HPDE6-E6E7 (cell line): Measurements from ENCODE around the gene IL10RA.
"Not testable (repeated sequence)": the region's sequence is repeated elsewhere in the genome, so short reads cannot be mapped to it uniquely, and the experiment has no call there.

ENCODE experiments used
- DNase-seq: peaks from one replicate; pipeline ENCODE4 v3.0.0; 2011; ENCODE audit warnings: missing footprints; ENCODE audit errors: extremely low spot score

Gene IL10RA

GRCh38 chr11:117962826-117963225 lies 23.4 kb upstream of the IL10RA start:
- no peak for DNase-seq

GRCh38 chr11:117966908-117967307 lies 19.3 kb upstream of the IL10RA start:
- no peak for DNase-seq

DNA sequence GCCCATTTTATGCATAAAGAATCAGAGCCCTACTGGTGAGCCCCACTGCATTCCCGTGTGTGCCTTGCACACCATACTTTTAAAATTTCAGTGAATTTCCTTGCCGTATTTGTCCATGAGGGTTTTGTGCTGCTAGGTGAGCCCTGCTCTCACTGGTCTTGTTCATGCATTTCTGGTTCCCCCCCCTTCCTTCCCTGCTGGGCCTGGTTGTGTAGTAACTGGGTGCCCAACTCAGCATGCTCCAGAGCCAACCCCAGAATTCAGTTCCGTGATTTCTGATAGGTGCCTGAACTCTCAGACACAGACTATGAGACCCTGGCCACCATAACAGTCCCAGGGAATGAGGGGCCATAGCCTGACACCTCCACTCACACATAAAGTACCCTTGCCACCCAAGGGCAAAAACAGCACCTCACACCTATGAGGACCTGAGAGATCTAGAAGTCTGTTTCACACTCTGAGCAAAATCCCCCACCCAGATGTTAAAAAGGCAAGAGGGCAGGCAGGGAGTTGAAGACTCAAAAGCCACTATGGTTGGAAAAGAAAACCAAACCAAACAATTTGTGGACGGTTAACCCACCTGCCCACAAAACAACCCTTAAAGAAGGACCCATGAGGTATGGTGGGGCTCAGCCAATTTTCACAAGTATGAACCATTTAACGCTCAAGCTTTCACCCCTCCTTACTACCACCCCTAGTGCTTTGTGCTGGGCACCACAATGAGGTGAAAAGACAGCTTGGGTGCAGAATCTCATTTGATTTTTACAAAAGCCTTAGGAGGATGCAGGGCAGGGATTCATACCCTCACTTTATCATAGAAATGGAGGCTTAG lies 16.8 kb upstream of the IL10RA start:
- DNase-seq: no peak

- DNase-seq: peak; percentile 51
These were observed 15.7 kb upstream of the IL10RA start for GRCh38 chr11:117970400-117971024.

- no peak for DNase-seq
These were observed 14.2 kb upstream of the IL10RA start for GRCh38 chr11:117972044-117972443.

- no peak for DNase-seq
These were observed 13.3 kb upstream of the IL10RA start for GRCh38 chr11:117972629-117973502.

- no peak for DNase-seq
These were observed 12.7 kb upstream of the IL10RA start for GRCh38 chr11:117973503-117973860.

DNA sequence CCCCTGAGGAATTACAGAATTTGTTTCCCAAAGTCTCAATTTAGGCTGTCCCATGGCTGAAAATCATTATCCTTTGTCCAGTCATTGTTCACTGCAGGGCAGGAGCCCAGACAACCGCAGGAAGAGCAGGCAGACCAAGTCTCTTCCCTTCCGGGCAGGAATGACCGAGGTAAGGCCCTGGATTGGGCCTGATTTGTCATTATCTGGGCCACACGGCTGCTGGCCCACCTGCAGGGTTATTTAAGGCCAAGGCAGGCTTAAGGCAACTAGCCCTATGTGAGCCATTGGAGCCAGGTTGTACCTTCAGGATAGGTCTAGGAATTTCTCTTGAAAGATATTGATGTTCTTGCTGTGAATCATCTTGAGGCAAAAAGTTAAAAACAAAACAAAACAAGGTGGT lies 9.7 kb upstream of the IL10RA start:
- DNase-seq: no peak

- DNase-seq: no peak
These were observed 9.2 kb upstream of the IL10RA start for GRCh38 chr11:117977029-117977428.

- DNase-seq: not testable (repeated sequence)
These were observed 8.5 kb upstream of the IL10RA start for GRCh38 chr11:117977612-117978264.

DNA sequence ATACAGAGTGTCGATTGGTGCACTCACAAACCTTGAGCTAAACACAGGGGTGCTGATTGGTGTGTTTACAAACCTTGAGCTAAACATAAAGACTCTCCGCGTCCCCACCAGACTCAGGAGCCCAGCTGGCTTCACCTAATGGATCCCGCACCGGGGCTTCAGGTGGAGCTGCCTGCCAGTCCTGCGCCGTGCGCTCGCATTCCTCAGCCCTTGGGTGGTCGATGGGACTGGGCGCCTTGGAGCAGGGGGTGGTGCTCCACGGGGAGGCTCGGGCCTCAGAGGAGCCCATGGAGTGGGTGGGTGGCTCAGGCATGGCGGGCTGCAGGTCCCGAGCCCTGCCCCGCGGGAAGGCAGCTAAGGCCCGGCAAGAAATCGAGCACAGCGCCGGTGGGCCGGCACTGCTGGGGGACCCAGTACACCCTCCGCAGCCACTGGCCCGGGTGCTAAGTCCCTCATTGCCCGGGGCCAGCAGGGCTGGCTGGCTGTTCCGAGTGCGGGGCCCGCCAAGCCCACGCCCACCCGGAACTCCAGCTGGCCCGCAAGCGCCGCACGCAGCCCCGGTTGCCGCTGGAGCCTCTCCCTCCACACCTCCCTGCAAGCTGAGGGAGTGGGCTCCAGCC lies 7.8 kb upstream of the IL10RA start:
- DNase-seq: not testable (repeated sequence)

- DNase-seq: no peak
These were observed 7.2 kb upstream of the IL10RA start for GRCh38 chr11:117978991-117979390.

GRCh38 chr11:117979481-117980211 lies 6.5 kb upstream of the IL10RA start:
- no peak for DNase-seq

- DNase-seq: no peak
These were observed 5.9 kb upstream of the IL10RA start for GRCh38 chr11:117980280-117980679.

DNA sequence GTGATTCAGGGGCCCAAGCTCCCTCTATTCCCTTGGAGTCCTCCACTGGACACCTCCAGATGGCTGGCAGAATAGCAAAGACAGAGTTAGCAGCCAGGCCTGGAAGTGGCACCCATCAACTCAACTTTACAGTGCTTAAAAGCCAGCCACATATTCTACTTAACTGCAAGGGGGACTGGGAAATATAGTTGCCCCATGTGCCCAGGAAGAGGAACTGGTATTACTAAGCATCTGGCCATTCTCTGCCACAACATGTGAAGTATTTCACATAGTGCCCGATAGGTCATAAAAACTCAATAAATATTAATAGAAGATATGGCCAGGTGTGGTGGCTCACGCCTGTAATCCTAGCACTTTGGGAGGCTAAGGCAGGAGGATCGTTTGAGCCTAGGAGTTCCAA lies 5.5 kb upstream of the IL10RA start:
- no peak for DNase-seq

- DNase-seq: no peak
These were observed 3.1 kb upstream of the IL10RA start for GRCh38 chr11:117983163-117983475.

DNA sequence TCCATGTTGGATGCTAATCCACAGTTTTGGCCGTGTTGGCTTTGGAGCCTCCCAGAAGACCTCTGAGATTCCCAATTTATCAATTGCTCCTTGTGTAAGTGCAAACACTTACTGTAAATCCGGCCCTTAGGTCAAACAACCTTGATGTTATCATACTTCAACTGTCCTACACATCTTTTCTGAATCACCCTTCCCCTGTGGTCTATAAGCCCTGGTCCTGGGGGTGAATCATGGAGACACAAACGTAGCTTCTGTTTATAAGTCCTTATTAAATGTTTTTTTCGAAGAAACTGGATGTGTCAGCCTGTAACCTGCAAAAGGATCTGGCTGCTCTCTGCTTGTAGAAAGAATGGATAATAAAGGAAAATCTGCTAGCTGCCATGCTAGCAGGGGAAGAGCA lies 1.7 kb upstream of the IL10RA start:
- no peak for DNase-seq

DNA sequence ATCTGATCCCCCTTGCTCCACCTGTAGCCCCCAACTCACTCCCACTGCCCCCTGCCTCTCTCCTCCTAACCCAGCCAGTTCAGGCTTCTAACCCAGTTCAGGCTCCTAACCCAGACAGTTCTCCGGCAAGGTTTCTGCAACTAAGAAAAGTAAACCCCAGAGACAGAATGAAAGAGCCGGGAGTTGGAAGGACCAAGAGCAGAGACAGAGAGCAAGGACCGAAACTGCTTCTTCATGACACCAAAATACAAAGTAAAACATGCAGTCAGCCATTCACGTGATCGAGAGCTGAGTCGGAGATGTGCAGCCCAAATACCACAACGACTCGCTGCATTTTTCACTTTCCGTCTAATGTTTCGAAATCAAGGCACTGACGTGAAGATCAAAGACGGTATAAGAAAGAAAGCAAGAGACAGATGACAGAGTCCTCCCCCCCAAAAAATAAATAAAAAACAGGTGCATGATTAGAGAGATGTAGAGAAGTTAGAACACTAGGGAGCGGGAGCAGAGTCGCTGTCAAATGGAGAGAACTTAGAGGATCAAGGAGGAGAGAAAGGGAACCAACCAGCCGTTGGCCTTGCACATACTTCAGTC lies 884 bp downstream of the IL10RA start:
- DNase-seq: no peak

- DNase-seq: no peak
These were observed 3.3 kb downstream of the IL10RA start for GRCh38 chr11:117989351-117990102.

GRCh38 chr11:117992136-117992535 lies 5.9 kb downstream of the IL10RA start:
- no peak for DNase-seq
